ENCODE measurements around the gene KCNJ1. TPM values are rescaled to one million over a fixed set of nuclear protein-coding genes. Genes with fewer than 3 reads are reported as not detected.

The KCNJ1 gene
- total and polyA plus RNA-seq, 8 donors: 0.09 to 0.83 (median 0.38) TPM; not detected in 2

GRCh38 chr11:128868841-128869671 is 2.0 kb upstream of the KCNJ1 start:
- intact Hi-C loops (cut with DNase I): no loop called here
- Histone ChIP-seq H3K4me1 (no peaks in the 10 kb centered on the region), H3K27me3 (no peaks in the 10 kb centered on the region), H3K36me3 (no peaks in the 10 kb centered on the region), H3K4me3 (no peak overlapping the region), H3K27ac (no peak overlapping the region), H3K9me3 (no peaks in the 10 kb centered on the region)
- DNase-seq: no peak
- ATAC-seq: no peak
- TF ChIP-seq, protein P1, sequence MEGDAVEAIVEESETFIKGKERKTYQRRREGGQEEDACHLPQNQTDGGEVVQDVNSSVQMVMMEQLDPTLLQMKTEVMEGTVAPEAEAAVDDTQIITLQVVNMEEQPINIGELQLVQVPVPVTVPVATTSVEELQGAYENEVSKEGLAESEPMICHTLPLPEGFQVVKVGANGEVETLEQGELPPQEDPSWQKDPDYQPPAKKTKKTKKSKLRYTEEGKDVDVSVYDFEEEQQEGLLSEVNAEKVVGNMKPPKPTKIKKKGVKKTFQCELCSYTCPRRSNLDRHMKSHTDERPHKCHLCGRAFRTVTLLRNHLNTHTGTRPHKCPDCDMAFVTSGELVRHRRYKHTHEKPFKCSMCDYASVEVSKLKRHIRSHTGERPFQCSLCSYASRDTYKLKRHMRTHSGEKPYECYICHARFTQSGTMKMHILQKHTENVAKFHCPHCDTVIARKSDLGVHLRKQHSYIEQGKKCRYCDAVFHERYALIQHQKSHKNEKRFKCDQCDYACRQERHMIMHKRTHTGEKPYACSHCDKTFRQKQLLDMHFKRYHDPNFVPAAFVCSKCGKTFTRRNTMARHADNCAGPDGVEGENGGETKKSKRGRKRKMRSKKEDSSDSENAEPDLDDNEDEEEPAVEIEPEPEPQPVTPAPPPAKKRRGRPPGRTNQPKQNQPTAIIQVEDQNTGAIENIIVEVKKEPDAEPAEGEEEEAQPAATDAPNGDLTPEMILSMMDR (IDR thresholded peaks at IDR 0.05): no peak

GRCh38 chr11:128865490-128865889 is 1.6 kb downstream of the KCNJ1 start:
- Histone ChIP-seq H3K4me3 (no peak overlapping the region), H3K27ac (no peak overlapping the region), H3K36me3 (no peaks in the 10 kb centered on the region), H3K4me1 (no peaks in the 10 kb centered on the region), H3K27me3 (no peaks in the 10 kb centered on the region), H3K9me3 (no peaks in the 10 kb centered on the region)
- intact Hi-C loops (cut with DNase I): no loop called here
- no peak for DNase-seq
- no peak for ATAC-seq
- TF ChIP-seq, protein P1 (IDR thresholded peaks at IDR 0.05): no peak

- no peak for DNase-seq
- Histone ChIP-seq H3K27ac (no peak overlapping the region), H3K4me1 (peaks cover 0 to 9% of the 10 kb centered on the region in 2 donors), H3K4me3 (no peak overlapping the region), H3K27me3 (no peaks in the 10 kb centered on the region), H3K36me3 (no peaks in the 10 kb centered on the region), H3K9me3 (no peaks in the 10 kb centered on the region)
- ATAC-seq: no peak
- TF ChIP-seq, protein P1 (IDR thresholded peaks at IDR 0.05): no peak
- intact Hi-C loops (cut with DNase I): no loop called here
These were observed 4.0 kb downstream of the KCNJ1 start for GRCh38 chr11:128862908-128863660.

GRCh38 chr11:128862406-128862805 is 4.7 kb downstream of the KCNJ1 start:
- no peak for ATAC-seq
- no peaks in the 10 kb centered on the region for H3K9me3 ChIP-seq
- intact Hi-C loops (cut with DNase I): no loop called here
- H3K4me1 ChIP-seq: peaks cover 0 to 9% of the 10 kb centered on the region in 2 donors
- no peak for DNase-seq
- no peaks in the 10 kb centered on the region for H3K36me3 ChIP-seq
- no peak overlapping the region for H3K4me3 ChIP-seq
- H3K27ac ChIP-seq: no peak overlapping the region
- H3K27me3 ChIP-seq: no peaks in the 10 kb centered on the region
- TF ChIP-seq, protein P1 (IDR thresholded peaks at IDR 0.05): no peak

Data from left lung (tissue), 10 donors.